HepG2 (cell line): ENCODE measurements around the gene LEMD2. TPM values are rescaled to one million over a fixed set of nuclear protein-coding genes. Genes with fewer than 3 reads are reported as not detected.

Source experiments
- AKAP8 ChIP-seq: sonication (generic); formaldehyde crosslinking; IDR thresholded peaks from 2 replicates; pipeline ENCODE4 v1.5.1; 2020; ENCODE audit warnings: mild to moderate bottlenecking, missing genetic modification reagents
- CAMTA2 ChIP-seq: sonication (generic); formaldehyde crosslinking; IDR thresholded peaks from 2 replicates; pipeline ENCODE4 v1.4.0; 2020; ENCODE audit warnings: mild to moderate bottlenecking, missing genetic modification reagents, borderline replicate concordance
- HNF4G ChIP-seq, 2 experiments: sonication (generic) in 1 of 2; formaldehyde crosslinking in 1 of 2; IDR thresholded peaks; 2 replicates each; pipeline versions ENCODE4 v1.4.0 to v1.6.1; 2011 to 2020; ENCODE audit warnings: borderline replicate concordance in 2 of 2, low read depth in 2 of 2, mild to moderate bottlenecking in 2 of 2, low read length in 1 of 2, missing genetic modification reagents in 1 of 2, moderate library complexity in 1 of 2
- HNRNPLL ChIP-seq: fragments of 200-400 bp; formaldehyde crosslinking; IDR thresholded peaks from 2 replicates; pipeline ENCODE4 v1.6.1; 2017; ENCODE audit warnings: mild to moderate bottlenecking, low read depth, low read length; ENCODE audit not compliant: poor library complexity, severe bottlenecking
- KLF11 ChIP-seq: IDR thresholded peaks from 2 replicates; pipeline ENCODE4 v1.6.1; 2016; ENCODE audit warnings: missing compliant biosample characterization
- MAZ ChIP-seq, 2 experiments: sonication (generic) in 1 of 2; formaldehyde crosslinking in 1 of 2; IDR thresholded peaks; 2 replicates each; pipeline versions ENCODE4 v1.5.0 to v1.6.1; 2012 to 2020; ENCODE audit warnings: low read depth in 2 of 2, mild to moderate bottlenecking in 2 of 2, borderline replicate concordance in 1 of 2, improper control_type of control experiment in 1 of 2, low read length in 1 of 2, missing genetic modification reagents in 1 of 2, moderate library complexity in 1 of 2
- MLLT10 ChIP-seq: sonication (generic); formaldehyde crosslinking; IDR thresholded peaks from 2 replicates; pipeline ENCODE4 v1.4.0; 2020; ENCODE audit warnings: missing genetic modification reagents
- PCBP1 ChIP-seq: fragments of 200-400 bp; formaldehyde crosslinking; IDR thresholded peaks from 2 replicates; pipeline ENCODE4 v1.6.1; 2017; ENCODE audit warnings: mild to moderate bottlenecking, low read depth, low read length, borderline replicate concordance
- PLRG1 ChIP-seq: fragments of 450-650 bp; conservative IDR thresholded peaks from 2 replicates; pipeline ENCODE4 v1.6.1; 2016
- PLSCR1 ChIP-seq: sonication (generic); formaldehyde crosslinking; IDR thresholded peaks from 2 replicates; pipeline ENCODE4 v1.5.0; 2020; ENCODE audit warnings: missing genetic modification reagents, mild to moderate bottlenecking, borderline replicate concordance
- RCOR2 ChIP-seq: IDR thresholded peaks from 2 replicates; pipeline ENCODE4 v1.6.1; 2016; ENCODE audit warnings: missing biosample characterization, missing genetic modification reagents
- SMARCC2 ChIP-seq: fragments of 450-650 bp; IDR thresholded peaks from 2 replicates; pipeline ENCODE4 v1.6.1; 2017; ENCODE audit warnings: antibody characterized with exemption, mild to moderate bottlenecking
- SMARCE1 ChIP-seq: fragments of 450-650 bp; IDR thresholded peaks from 2 replicates; pipeline ENCODE4 v1.6.1; 2017; ENCODE audit warnings: borderline replicate concordance
- ZBED4 ChIP-seq: sonication (generic); formaldehyde crosslinking; IDR thresholded peaks from 2 replicates; pipeline ENCODE4 v1.4.0; 2020; ENCODE audit warnings: missing genetic modification reagents, borderline replicate concordance
- ZBTB37 ChIP-seq: sonication (generic); formaldehyde crosslinking; IDR thresholded peaks from 2 replicates; pipeline ENCODE4 v1.4.0; 2020; ENCODE audit warnings: mild to moderate bottlenecking, missing genetic modification reagents
- ZBTB7A ChIP-seq: sonication (generic); formaldehyde crosslinking; IDR thresholded peaks from 2 replicates; pipeline ENCODE4 v1.8.0; 2022; ENCODE audit warnings: mild to moderate bottlenecking, missing genetic modification reagents
- ZFP36L1 ChIP-seq: sonication (generic); formaldehyde crosslinking; IDR thresholded peaks from 2 replicates; pipeline ENCODE4 v1.8.0; 2022; ENCODE audit warnings: mild to moderate bottlenecking, missing genetic modification reagents, moderate library complexity
- ZMYM4 ChIP-seq: sonication (generic); formaldehyde crosslinking; IDR thresholded peaks from 2 replicates; pipeline ENCODE4 v1.8.1; 2023; ENCODE audit warnings: mild to moderate bottlenecking, missing genetic modification reagents
- ZNF160 ChIP-seq: sonication (generic); formaldehyde crosslinking; IDR thresholded peaks from 2 replicates; pipeline ENCODE4 v1.8.0; 2022; ENCODE audit warnings: mild to moderate bottlenecking, inconsistent platforms, missing genetic modification reagents
- ZNF264 ChIP-seq: sonication (generic); formaldehyde crosslinking; IDR thresholded peaks from 2 replicates; pipeline ENCODE4 v1.4.0; 2020; ENCODE audit warnings: missing genetic modification reagents
- ZNF335 ChIP-seq: sonication (generic); formaldehyde crosslinking; IDR thresholded peaks from 2 replicates; pipeline ENCODE4 v1.4.0; 2020; ENCODE audit warnings: missing genetic modification reagents
- ZNF607 ChIP-seq: sonication (generic); formaldehyde crosslinking; IDR thresholded peaks from 2 replicates; pipeline ENCODE4 v1.5.1; 2020; ENCODE audit warnings: missing genetic modification reagents, mild to moderate bottlenecking, borderline replicate concordance
- ZNF761 ChIP-seq: sonication (generic); formaldehyde crosslinking; conservative IDR thresholded peaks from 2 replicates; pipeline ENCODE4 v1.4.0; 2020; ENCODE audit warnings: mild to moderate bottlenecking, missing genetic modification reagents
- polyA plus RNA-seq, 8 experiments: library from polyadenylated mRNA; depleted of rRNA in 3 of 8; stranded (reverse) in 7 of 8; unstranded in 1 of 8; fragments of >200 nt; fragmentation: Illumina TruSeq in 4 of 8; extraction: Trizol in 4 of 8; gene quantifications; 2 replicates each; pipeline versions ENCODE4 v1.2.1 to v1.2.3, GENCODE V29; 2011 to 2016; ENCODE audit warnings: low read depth in 4 of 8, missing spikeins in 1 of 8, mixed read lengths in 1 of 8; ENCODE audit not compliant: insufficient read depth in 1 of 8
- total RNA-seq, 5 experiments: library from RNA; depleted of rRNA; stranded (reverse); fragments of >200 nt; fragmentation: Illumina TruSeq; extraction: Trizol; gene quantifications; 2 replicates each; pipeline ENCODE4 v1.2.3, GENCODE V29; 2016; ENCODE audit warnings: low read depth in 1 of 5
- TF ChIP-seq, protein P1 (sequence below): sonication (generic); formaldehyde crosslinking; IDR thresholded peaks from 2 replicates; pipeline ENCODE4 v1.8.0; 2022; ENCODE audit warnings: missing genetic modification reagents, mild to moderate bottlenecking, borderline replicate concordance

Gene LEMD2
- total and polyA plus RNA-seq, 2 of the 13 experiments (the other 11 are each of a cell fraction or from before 2014, with no cell fraction given) = 45.2 to 62.9 TPM

GRCh38 chr6:33812669-33813068, 23.7 kb upstream of the LEMD2 start (continued):
- TF ChIP-seq CAMTA2 (CRISPR knock-in tag) (no peak), PCBP1 (no peak), ZBED4 (peak; percentile 94), RCOR2 (CRISPR knock-in tag) (no peak), SMARCE1 (no peak), AKAP8 (no peak), MLLT10 (CRISPR knock-in tag) (no peak), HNRNPLL (no peak), ZNF335 (peak; percentile 91), ZMYM4 (CRISPR knock-in tag) (peak; percentile 78), KLF11 (CRISPR knock-in tag) (peak; percentile 94), ZFP36L1 (CRISPR knock-in tag) (peak; percentile 52; the same call in 1 of the 2 replicates), SMARCC2 (no peak), ZNF607 (CRISPR knock-in tag) (peak; percentile 86), ZBTB7A (no peak), ZBTB37 (no peak; the same call in 1 of the 2 replicates), MAZ (IDR thresholded peaks at IDR 0.05; ENCODE audit: borderline replicate concordance, low read depth, low read length) (no peak), MAZ (CRISPR knock-in tag; IDR thresholded peaks at IDR 0.05; ENCODE audit: low read depth) (peak; percentile 61; the same call in 1 of the 2 replicates), ZNF264 (CRISPR knock-in tag) (peak; percentile 80; the same call in 1 of the 2 replicates), ZNF160 (CRISPR knock-in tag) (peak; percentile 89), HNF4G (IDR thresholded peaks at IDR 0.05; ENCODE audit: borderline replicate concordance, low read depth, low read length) (no peak), HNF4G (CRISPR knock-in tag; IDR thresholded peaks at IDR 0.05; ENCODE audit: borderline replicate concordance, low read depth) (no peak), PLSCR1 (CRISPR knock-in tag) (no peak), ZNF761 (no peak), PLRG1 (no peak)
- TF ChIP-seq, protein P1, sequence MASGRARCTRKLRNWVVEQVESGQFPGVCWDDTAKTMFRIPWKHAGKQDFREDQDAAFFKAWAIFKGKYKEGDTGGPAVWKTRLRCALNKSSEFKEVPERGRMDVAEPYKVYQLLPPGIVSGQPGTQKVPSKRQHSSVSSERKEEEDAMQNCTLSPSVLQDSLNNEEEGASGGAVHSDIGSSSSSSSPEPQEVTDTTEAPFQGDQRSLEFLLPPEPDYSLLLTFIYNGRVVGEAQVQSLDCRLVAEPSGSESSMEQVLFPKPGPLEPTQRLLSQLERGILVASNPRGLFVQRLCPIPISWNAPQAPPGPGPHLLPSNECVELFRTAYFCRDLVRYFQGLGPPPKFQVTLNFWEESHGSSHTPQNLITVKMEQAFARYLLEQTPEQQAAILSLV (CRISPR knock-in tag) = no peak
